IMR-90 (cell line): ENCODE results near the gene LRCOL1. TPM values are rescaled to one million over a fixed set of nuclear protein-coding genes. Genes with fewer than 3 reads are reported as not detected.
A peak's percentile ranks its signal among the peaks of the same experiment; 100 is the strongest.

Experiments used
- ATAC-seq: fragments of 200-7000 bp; cut with Tn5 transposase; 2 replicates; pipeline ENCODE4 v1.9.1; 2020; ENCODE audit warnings: low read depth, mild to moderate bottlenecking, moderate library complexity
- BruUV-seq: library from RNA; stranded (reverse); fragments of 400-500 nt; replicated peaks from 2 replicates; lab custom pipeline; 2021; lab: Mats Ljungman, UMichigan
- CTCF ChIA-PET: fragments of 300-600 bp; formaldehyde crosslinking; extraction: SDS; loops from one replicate; lab custom pipeline; 2021; ENCODE audit warnings: antibody characterized with exemption; lab: Yijun Ruan, JAX
- POLR2A ChIA-PET: fragments of 300-600 bp; sonication (Branson Sonifier 250); formaldehyde crosslinking; loops from one replicate; lab custom pipeline; 2022; ENCODE audit warnings: antibody characterized with exemption; ENCODE audit not compliant: unreplicated experiment; lab: Charles Lee
- DNase-seq: peaks from one replicate; pipeline ENCODE4 v3.0.0; 2013
- H2AFZ ChIP-seq: replicated peaks from 2 replicates; pipeline ENCODE3; 2013; ENCODE audit warnings: low read length, mild to moderate bottlenecking; ENCODE audit not compliant: poor library complexity
- H2AK5ac ChIP-seq: 2 replicates; pipeline ENCODE4 v1.6.1; 2013; ENCODE audit warnings: low read depth, low read length, inconsistent platforms
- H2AK9ac ChIP-seq: replicated peaks from 2 replicates; pipeline ENCODE3; 2013; ENCODE audit warnings: mild to moderate bottlenecking, low read depth, low read length, moderate library complexity; ENCODE audit not compliant: poor library complexity
- H2BK120ac ChIP-seq: 2 replicates; pipeline ENCODE4 v1.6.1; 2013; ENCODE audit warnings: low read depth, low read length, inconsistent platforms
- H2BK15ac ChIP-seq: 3 replicates; pipeline ENCODE4 v1.6.1; 2013; ENCODE audit warnings: low read depth, low read length, inconsistent platforms
- H2BK20ac ChIP-seq: 2 replicates; pipeline ENCODE4 v1.6.1; 2013; ENCODE audit warnings: low read depth, mild to moderate bottlenecking, inconsistent platforms, low read length, moderate library complexity
- H2BK5ac ChIP-seq: 2 replicates; pipeline ENCODE4 v1.6.1; 2013; ENCODE audit warnings: mild to moderate bottlenecking, low read depth, low read length, inconsistent platforms; ENCODE audit not compliant: poor library complexity, severe bottlenecking
- H3K14ac ChIP-seq: replicated peaks from 2 replicates; pipeline ENCODE4 v1.6.1; 2013; ENCODE audit warnings: low read depth, low read length, inconsistent platforms
- H3K18ac ChIP-seq: 2 replicates; pipeline ENCODE4 v1.6.1; 2013; ENCODE audit warnings: low read depth, low read length, control low read depth
- H3K23ac ChIP-seq: 2 replicates; pipeline ENCODE4 v1.6.1; 2013; ENCODE audit warnings: low read depth, low read length, inconsistent platforms
- H3K27ac ChIP-seq: 2 replicates; pipeline ENCODE4 v1.5.1; 2013; ENCODE audit warnings: mild to moderate bottlenecking, control low read depth, low read length; ENCODE audit not compliant: insufficient read depth
- H3K27me3 ChIP-seq: 2 replicates; pipeline ENCODE4 v1.6.1; 2013; ENCODE audit warnings: low read length; ENCODE audit not compliant: control insufficient read depth, insufficient read depth
- H3K36me3 ChIP-seq: 2 replicates; pipeline ENCODE4 v1.6.1; 2013; ENCODE audit warnings: low read length, mixed read lengths; ENCODE audit not compliant: control insufficient read depth, insufficient read depth
- H3K4ac ChIP-seq: 2 replicates; pipeline ENCODE4 v1.6.1; 2013; ENCODE audit warnings: low read depth, low read length, inconsistent platforms
- H3K4me1 ChIP-seq: 2 replicates; pipeline ENCODE4 v1.6.1; 2013; ENCODE audit warnings: low read length, mixed read lengths; ENCODE audit not compliant: control insufficient read depth, insufficient read depth
- H3K4me2 ChIP-seq: 2 replicates; pipeline ENCODE4 v1.6.1; 2013; ENCODE audit warnings: low read depth, mild to moderate bottlenecking, control low read depth, low read length, moderate library complexity
- H3K4me3 ChIP-seq: 2 replicates; pipeline ENCODE4 v1.5.1; 2013; ENCODE audit warnings: low read depth, mild to moderate bottlenecking, control low read depth, low read length, moderate library complexity; ENCODE audit not compliant: insufficient read depth
- H3K56ac ChIP-seq: 2 replicates; pipeline ENCODE4 v1.6.1; 2013; ENCODE audit warnings: low read length, inconsistent platforms; ENCODE audit not compliant: insufficient read depth; ENCODE audit errors: extremely low read depth
- H3K79me1 ChIP-seq, 2 experiments: 2 replicates each; pipeline ENCODE4 v1.6.1; 2013; ENCODE audit warnings: low read length in 2 of 2, inconsistent platforms in 1 of 2, low read depth in 1 of 2
- H3K9ac ChIP-seq: 2 replicates; pipeline ENCODE4 v1.6.1; 2013; ENCODE audit warnings: low read depth, low read length, control low read depth
- H3K9me1 ChIP-seq: 2 replicates; pipeline ENCODE4 v1.6.1; 2013; ENCODE audit warnings: low read length, inconsistent platforms; ENCODE audit not compliant: insufficient read depth
- H3K9me3 ChIP-seq: 2 replicates; pipeline ENCODE4 v1.6.1; 2013; ENCODE audit warnings: low read length; ENCODE audit not compliant: control insufficient read depth, insufficient read depth
- H4K20me1 ChIP-seq: 2 replicates; pipeline ENCODE4 v1.6.1; 2013; ENCODE audit warnings: low read length, inconsistent platforms; ENCODE audit not compliant: insufficient read depth
- H4K5ac ChIP-seq: 2 replicates; pipeline ENCODE4 v1.6.1; 2013; ENCODE audit warnings: mild to moderate bottlenecking, low read depth, low read length, control low read depth
- H4K8ac ChIP-seq, 2 experiments: 2 replicates each; pipeline ENCODE4 v1.6.1; 2013; ENCODE audit warnings: low read depth in 2 of 2, low read length in 2 of 2, control low read depth in 1 of 2, inconsistent platforms in 1 of 2
- H4K91ac ChIP-seq: 2 replicates; pipeline ENCODE4 v1.6.1; 2013; ENCODE audit warnings: low read depth, low read length, inconsistent platforms; ENCODE audit not compliant: insufficient read depth
- BHLHE40 ChIP-seq: fragments of 150-350 bp; IDR thresholded peaks from 2 replicates; pipeline ENCODE4 v1.6.1; 2016; ENCODE audit warnings: mild to moderate bottlenecking, low read depth, low read length
- CEBPB ChIP-seq: IDR thresholded peaks from 2 replicates; pipeline ENCODE4 v1.6.1; 2012; ENCODE audit warnings: low read depth, low read length, improper control_type of control experiment
- CHD1 ChIP-seq: IDR thresholded peaks from 2 replicates; pipeline ENCODE4 v1.6.1; 2012; ENCODE audit warnings: low read depth, low read length, improper control_type of control experiment
- CTCF ChIP-seq: conservative IDR thresholded peaks from 2 replicates; pipeline ENCODE4 v1.5.1; 2012; ENCODE audit warnings: mild to moderate bottlenecking, low read depth, low read length, improper control_type of control experiment
- ELK1 ChIP-seq: fragments of 150-350 bp; IDR thresholded peaks from 2 replicates; pipeline ENCODE4 v1.6.1; 2016; ENCODE audit warnings: low read depth, mild to moderate bottlenecking, low read length, moderate library complexity, borderline replicate concordance
- FOS ChIP-seq: fragments of 150-350 bp; IDR thresholded peaks from 2 replicates; pipeline ENCODE4 v1.6.1; 2016; ENCODE audit warnings: low read depth, low read length
- MAFK ChIP-seq: IDR thresholded peaks from 2 replicates; pipeline ENCODE4 v1.6.1; 2012; ENCODE audit warnings: low read depth, low read length, improper control_type of control experiment
- MAZ ChIP-seq: IDR thresholded peaks from 2 replicates; pipeline ENCODE4 v1.6.1; 2012; ENCODE audit warnings: low read depth, mild to moderate bottlenecking, low read length, improper control_type of control experiment, moderate library complexity, borderline replicate concordance
- MXI1 ChIP-seq: IDR thresholded peaks from 2 replicates; pipeline ENCODE4 v1.6.1; 2012; ENCODE audit warnings: low read depth, mild to moderate bottlenecking, low read length, moderate library complexity, borderline replicate concordance
- NFE2L2 ChIP-seq: fragments of 150-350 bp; IDR thresholded peaks from 2 replicates; pipeline ENCODE4 v1.6.1; 2016; ENCODE audit warnings: low read depth, mild to moderate bottlenecking, low read length
- POLR2A ChIP-seq: IDR thresholded peaks from 2 replicates; pipeline ENCODE4 v1.6.1; 2012; ENCODE audit warnings: mild to moderate bottlenecking, low read depth, low read length
- RAD21 ChIP-seq: IDR thresholded peaks from 2 replicates; pipeline ENCODE4 v1.6.1; 2012; ENCODE audit warnings: low read length, improper control_type of control experiment
- RCOR1 ChIP-seq: IDR thresholded peaks from 2 replicates; pipeline ENCODE4 v1.6.1; 2012; ENCODE audit warnings: mild to moderate bottlenecking, low read length, improper control_type of control experiment; ENCODE audit not compliant: insufficient replicate concordance
- RFX5 ChIP-seq: IDR thresholded peaks from 2 replicates; pipeline ENCODE4 v1.8.0; 2012; ENCODE audit warnings: low read depth, mild to moderate bottlenecking, low read length, moderate library complexity
- SMC3 ChIP-seq: fragments of 150-350 bp; IDR thresholded peaks from 2 replicates; pipeline ENCODE4 v1.6.1; 2016; ENCODE audit warnings: low read depth, mild to moderate bottlenecking, antibody characterized with exemption, low read length, moderate library complexity
- USF2 ChIP-seq: fragments of 150-350 bp; IDR thresholded peaks from 2 replicates; pipeline ENCODE4 v1.6.1; 2017; ENCODE audit warnings: mild to moderate bottlenecking, antibody characterized with exemption, low read length, low read depth
- WGBS, 2 experiments: methylation state at CpG; one replicate each; pipeline versions ENCODE4 v1.1.5 to v1.1.7; 2013; ENCODE audit warnings: missing lambda C conversion rate in 2 of 2; ENCODE audit not compliant: insufficient read length in 1 of 2; ENCODE audit errors: extremely low coverage in 2 of 2; 5-methylcytosine and 5-hydroxymethylcytosine counted together
- dilution Hi-C: fragments of 300-500 bp; cut with HindIII; formaldehyde crosslinking; loops from one replicate; pipeline ENCODE4 v1.14.3; 2018; ENCODE audit warnings: low sequenced_read_pairs; ENCODE audit not compliant: unreplicated experiment
- in situ Hi-C: fragments of 300-500 bp; cut with MboI; formaldehyde crosslinking; loops from 3 replicates; pipeline ENCODE4 v1.14.3; 2019; ENCODE audit warnings: low sequenced_read_pairs, inconsistent platforms, mixed read lengths
- intact Hi-C: fragments of 100-400 bp; cut with micrococcal nuclease; formaldehyde crosslinking; loops from 2 replicates; pipeline ENCODE4 v1.10.0; 2022
- polyA plus RNA-seq, 3 experiments: library from polyadenylated mRNA; depleted of rRNA; stranded (reverse); fragments of >200 nt; gene quantifications; 2 replicates each; pipeline ENCODE4 v1.2.3, GENCODE V29; 2012; ENCODE audit warnings: low replicate concordance in 1 of 3
- total RNA-seq: library from RNA; depleted of rRNA; stranded (reverse); fragments of >200 nt; gene quantifications from 2 replicates; pipeline ENCODE4 v1.2.3, GENCODE V29; 2012

LRCOL1 gene
- total and polyA plus RNA-seq, 2 of the 4 experiments (the other 2 are of a cell fraction): 1.0 TPM; not detected in 1

- CTCF ChIA-PET: no interaction called here
- ATAC-seq: no peak
These were observed 41.2 kb upstream of the LRCOL1 start for GRCh38 chr12:132651444-132652100.

More at GRCh38 chr12:132651444-132652100, 41.2 kb upstream of the LRCOL1 start:
- POLR2A ChIA-PET: no interaction called here
- Histone ChIP-seq H3K27me3 (no peaks in the 10 kb centered on the region), H2BK15ac (no peak overlapping the region), H3K23ac (no peak overlapping the region), H2AK9ac (peak overlapping the region; percentile 33), H2BK120ac (no peak overlapping the region), H4K20me1 (no peaks in the 10 kb centered on the region), H3K4me1 (no peaks in the 10 kb centered on the region), H3K4me2 (no peak overlapping the region), H4K91ac (no peak overlapping the region), H3K9me3 (no peaks in the 10 kb centered on the region), H3K18ac (no peak overlapping the region), H2BK20ac (no peak overlapping the region), H3K4ac (no peak overlapping the region), H3K9ac (no peak overlapping the region), H4K8ac (no peak overlapping the region), H4K5ac (no peak overlapping the region), H3K36me3 (peaks cover 21% of the 10 kb centered on the region), H2AFZ (no peak overlapping the region), H3K27ac (no peak overlapping the region), H2BK5ac (no peak overlapping the region), H2AK5ac (no peak overlapping the region), H3K4me3 (no peak overlapping the region), H3K79me1 (no peaks in the 10 kb centered on the region), H3K14ac (no peak overlapping the region), H3K56ac (no peak overlapping the region), H3K9me1 (no peaks in the 10 kb centered on the region)
- TF ChIP-seq CTCF: no peak
- no peak for TF ChIP-seq USF2
- no peak for TF ChIP-seq MAFK
- no peak for TF ChIP-seq SMC3
- no peak for TF ChIP-seq ELK1
- no peak for TF ChIP-seq NFE2L2
- TF ChIP-seq FOS: no peak
- no peak for TF ChIP-seq CHD1
- TF ChIP-seq MAZ: no peak
- no peak for TF ChIP-seq BHLHE40
- no peak for TF ChIP-seq POLR2A
- TF ChIP-seq RAD21: no peak
- no peak for TF ChIP-seq MXI1
- no peak for TF ChIP-seq RFX5
- TF ChIP-seq RCOR1: no peak
- no peak for TF ChIP-seq CEBPB
- no CpG with 5 or more reads among the region's 9 CpGs for WGBS, 2 experiments
- BruUV-seq: no TSS peak
- dilution Hi-C loops (no loop called here), in situ Hi-C loops (no loop called here), intact Hi-C loops (no loop called here)
- no peak for DNase-seq
